WTC11 (cell line): ENCODE measurements around the gene STAMBP. TPM values are rescaled to one million over a fixed set of nuclear protein-coding genes. Genes with fewer than 3 reads are reported as not detected.
A peak's percentile ranks its signal among the peaks of the same experiment; 100 is the strongest.

Source experiments
- ATAC-seq: fragments of 200-7000 bp; cut with Tn5 transposase; 2 replicates; pipeline ENCODE4 v1.10.0; 2021; ENCODE audit warnings: mild to moderate bottlenecking, moderate library complexity
- CTCF ChIA-PET: fragments of 300-600 bp; sonication (Branson Sonifier 250); formaldehyde crosslinking; loops from one replicate; lab custom pipeline; 2021; ENCODE audit warnings: antibody characterized with exemption; lab: Charles Lee
- POLR2A ChIA-PET: fragments of 350-600 bp; sonication (Branson Sonifier 250); formaldehyde crosslinking; loops from one replicate; lab custom pipeline; 2021; ENCODE audit warnings: antibody characterized with exemption; lab: Charles Lee
- DNase-seq: peaks from one replicate; pipeline ENCODE4 v3.0.0; 2021; ENCODE audit warnings: low spot score
- H3K27ac Mint-ChIP-seq: 2 replicates; pipeline ENCODE4 v1.8.0; 2021; ENCODE audit warnings: mixed read lengths
- H3K27me3 Mint-ChIP-seq: 2 replicates; pipeline ENCODE4 v1.8.0; 2021; ENCODE audit warnings: low read depth, mild to moderate bottlenecking, moderate library complexity, mixed read lengths
- H3K36me3 Mint-ChIP-seq: 2 replicates; pipeline ENCODE4 v1.8.0; 2021; ENCODE audit warnings: mixed read lengths
- H3K4me1 Mint-ChIP-seq: 2 replicates; pipeline ENCODE4 v1.8.0; 2022; ENCODE audit warnings: mixed read lengths
- H3K4me3 Mint-ChIP-seq: 2 replicates; pipeline ENCODE4 v1.8.0; 2021; ENCODE audit warnings: mild to moderate bottlenecking, moderate library complexity, mixed read lengths
- H3K9me3 Mint-ChIP-seq: 2 replicates; pipeline ENCODE4 v1.8.0; 2021; ENCODE audit warnings: mixed read lengths
- AR ChIP-seq: fragments of 250-450 bp; sonication (Bioruptor Pico); IDR thresholded peaks from 2 replicates; pipeline ENCODE4 v1.9.0; 2021; ENCODE audit warnings: mild to moderate bottlenecking
- CDX4 ChIP-seq: fragments of 250-450 bp; sonication (Bioruptor Pico); IDR thresholded peaks from 2 replicates; pipeline ENCODE4 v1.9.0; 2021; ENCODE audit warnings: moderate library complexity, mild to moderate bottlenecking, inconsistent platforms, borderline replicate concordance
- CREM ChIP-seq: sonication (generic); formaldehyde crosslinking; IDR thresholded peaks from 2 replicates; pipeline ENCODE4 v1.8.1; 2022; ENCODE audit warnings: mild to moderate bottlenecking, missing genetic modification reagents, moderate library complexity
- FOXP1 ChIP-seq: sonication (generic); formaldehyde crosslinking; IDR thresholded peaks from 2 replicates; pipeline ENCODE4 v1.8.0; 2022; ENCODE audit warnings: missing genetic modification reagents, mild to moderate bottlenecking, moderate library complexity, borderline replicate concordance
- HMGA2 ChIP-seq: fragments of 250-450 bp; sonication (Bioruptor Pico); IDR thresholded peaks from 2 replicates; pipeline ENCODE4 v1.4.0; 2021; ENCODE audit warnings: mild to moderate bottlenecking, moderate library complexity
- SMAD3 ChIP-seq: sonication (generic); formaldehyde crosslinking; IDR thresholded peaks from 2 replicates; pipeline ENCODE4 v1.8.0; 2022; ENCODE audit warnings: missing genetic modification reagents, mild to moderate bottlenecking, borderline replicate concordance
- SP1 ChIP-seq: sonication (generic); formaldehyde crosslinking; conservative IDR thresholded peaks from 2 replicates; pipeline ENCODE4 v1.8.1; 2022; ENCODE audit warnings: missing genetic modification reagents
- TCF7 ChIP-seq: sonication (generic); formaldehyde crosslinking; IDR thresholded peaks from 2 replicates; pipeline ENCODE4 v1.8.0; 2022; ENCODE audit warnings: mild to moderate bottlenecking, low read depth, missing genetic modification reagents, moderate library complexity
- TEAD4 ChIP-seq: sonication (generic); formaldehyde crosslinking; IDR thresholded peaks from 2 replicates; pipeline ENCODE4 v1.8.0; 2022; ENCODE audit warnings: mild to moderate bottlenecking, missing genetic modification reagents
- USF2 ChIP-seq: sonication (generic); formaldehyde crosslinking; IDR thresholded peaks from 2 replicates; pipeline ENCODE4 v1.8.1; 2023; ENCODE audit warnings: mild to moderate bottlenecking, missing genetic modification reagents, moderate library complexity
- total RNA-seq: library from RNA; stranded (reverse); gene quantifications from 3 replicates; pipeline ENCODE4 v1.2.3, GENCODE V29; 2021
- TF ChIP-seq, protein P1 (sequence below): sonication (generic); formaldehyde crosslinking; IDR thresholded peaks from 2 replicates; pipeline ENCODE4 v1.8.0; 2022; ENCODE audit warnings: mild to moderate bottlenecking, missing genetic modification reagents
- TF ChIP-seq, protein P2 (sequence below): fragments of 250-450 bp; sonication (Bioruptor Pico); conservative IDR thresholded peaks from 2 replicates; pipeline ENCODE4 v1.9.0; 2021; ENCODE audit warnings: mild to moderate bottlenecking
- TF ChIP-seq, protein P3 (sequence below): sonication (generic); formaldehyde crosslinking; IDR thresholded peaks from 2 replicates; pipeline ENCODE4 v1.8.0; 2022; ENCODE audit warnings: missing genetic modification reagents
- TF ChIP-seq, protein P4 (sequence below): sonication (generic); formaldehyde crosslinking; conservative IDR thresholded peaks from 2 replicates; pipeline ENCODE4 v1.8.1; 2023; ENCODE audit warnings: mild to moderate bottlenecking, low read depth, missing genetic modification reagents, moderate library complexity

STAMBP gene
- total RNA-seq, 1 experiment from 2014 or later = 40.9 TPM

- TF ChIP-seq CDX4 (CRISPR knock-in tag) (no peak), FOXP1 (CRISPR knock-in tag) (no peak), TCF7 (no peak), SP1 (no peak), CREM (CRISPR knock-in tag) (no peak), TEAD4 (no peak)
These were observed 78.2 kb downstream of the STAMBP start (continued) for GRCh38 chr2:73906847-73907505.

DNA sequence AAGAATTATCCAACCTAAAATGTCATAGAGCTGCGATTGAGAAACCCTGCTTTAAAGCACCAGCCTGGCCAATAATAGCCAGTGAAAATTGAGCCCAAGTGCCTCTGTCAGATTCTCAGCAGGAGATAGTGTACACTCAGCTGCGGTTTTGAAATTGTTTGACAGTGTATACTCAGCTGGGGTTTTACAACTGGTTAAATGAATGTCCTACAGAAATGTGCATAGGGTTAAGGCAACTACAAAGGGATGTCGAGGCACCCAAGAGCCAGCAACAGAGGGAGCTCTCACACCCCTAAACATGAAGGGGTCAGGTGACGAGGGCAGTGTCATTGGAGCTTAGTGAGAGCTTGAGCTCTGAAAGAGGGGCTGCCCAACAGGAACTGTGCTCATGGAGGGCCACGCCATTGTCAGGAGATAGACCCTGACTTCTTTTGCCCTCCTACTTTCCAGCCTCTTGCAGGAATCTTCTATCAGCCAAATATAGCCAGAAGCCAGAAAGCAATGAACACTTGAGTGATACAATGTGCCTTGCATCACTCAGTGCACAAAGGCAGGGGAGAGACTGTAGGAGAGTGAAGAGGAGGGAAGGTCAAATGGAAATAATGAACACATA lies 79.2 kb downstream of the STAMBP start:
- no peak overlapping the region for H3K4me3 Mint-ChIP-seq
- no peak overlapping the region for H3K27ac Mint-ChIP-seq
- no peak for TF ChIP-seq AR (CRISPR knock-in tag)
- TF ChIP-seq, protein P1, sequence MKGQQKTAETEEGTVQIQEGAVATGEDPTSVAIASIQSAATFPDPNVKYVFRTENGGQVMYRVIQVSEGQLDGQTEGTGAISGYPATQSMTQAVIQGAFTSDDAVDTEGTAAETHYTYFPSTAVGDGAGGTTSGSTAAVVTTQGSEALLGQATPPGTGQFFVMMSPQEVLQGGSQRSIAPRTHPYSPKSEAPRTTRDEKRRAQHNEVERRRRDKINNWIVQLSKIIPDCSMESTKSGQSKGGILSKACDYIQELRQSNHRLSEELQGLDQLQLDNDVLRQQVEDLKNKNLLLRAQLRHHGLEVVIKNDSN (CRISPR knock-in tag) = peak; percentile 85
- peak; percentile 85 for TF ChIP-seq USF2 (CRISPR knock-in tag)
- TF ChIP-seq TEAD4 = no peak
- DNase-seq (peak; percentile 58), ATAC-seq (peak; percentile 100)
- no peaks in the 10 kb centered on the region for H3K36me3 Mint-ChIP-seq
- no peaks in the 10 kb centered on the region for H3K27me3 Mint-ChIP-seq
- ChIA-PET CTCF (interaction anchor here (0.6 to 1.6 kb wide), 49 partner anchors 9 to 427 kb away, joined by 3 to 23 read pairs (median 4); partner anchors contain the start of genes ACTG2, DGUOK and MOB1A), POLR2A (interaction anchor here (1.1 kb wide), 1 partner anchor 213 kb away, joined by 4 read pairs; no protein-coding TSS in a partner anchor)
- H3K9me3 Mint-ChIP-seq = no peaks in the 10 kb centered on the region
- peaks cover 4% of the 10 kb centered on the region for H3K4me1 Mint-ChIP-seq

DNA sequence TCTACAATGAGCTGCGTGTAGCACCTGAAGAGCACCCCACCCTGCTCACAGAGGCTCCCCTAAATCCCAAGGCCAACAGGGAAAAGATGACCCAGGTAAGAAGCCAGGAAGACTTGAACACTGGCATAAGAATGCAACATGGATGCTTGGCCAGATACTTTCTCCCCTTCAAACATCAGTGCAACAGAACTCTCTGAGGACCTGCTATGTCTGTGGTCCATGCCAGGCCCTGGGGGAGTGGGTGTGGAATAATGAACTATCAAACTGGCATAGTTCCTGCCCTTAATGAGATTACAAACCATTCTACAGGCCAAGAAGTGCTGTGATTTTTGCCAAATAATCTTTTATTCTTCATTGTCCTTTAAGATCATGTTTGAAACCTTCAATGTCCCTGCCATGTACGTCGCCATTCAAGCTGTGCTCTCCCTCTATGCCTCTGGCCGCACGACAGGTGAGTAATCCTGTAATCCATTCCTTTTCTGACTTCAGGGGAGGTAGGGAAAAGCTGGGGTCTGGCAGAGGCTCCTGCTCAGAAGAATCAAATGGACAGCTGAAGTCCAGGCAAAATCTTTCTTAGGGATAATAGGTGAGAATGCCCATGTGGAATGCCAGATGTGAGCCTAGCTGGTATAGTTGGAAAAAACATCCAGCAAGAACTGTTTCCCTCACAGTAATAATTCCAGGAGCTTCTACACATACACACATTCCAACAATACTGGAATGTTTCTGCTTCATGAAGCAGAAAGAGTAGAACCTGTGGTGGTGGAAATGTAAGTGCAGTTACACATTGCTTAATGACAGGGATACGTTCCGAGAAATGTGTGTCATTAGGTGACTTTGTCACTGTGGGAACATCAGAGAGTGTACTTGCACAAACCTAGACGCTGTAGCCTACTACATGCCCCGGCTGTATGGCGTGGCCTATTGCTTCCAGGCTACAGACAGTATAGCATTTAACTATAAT lies 80.2 kb downstream of the STAMBP start:
- ATAC-seq (no peak), DNase-seq (no peak)
- Mint-ChIP-seq H3K4me3 (no peak overlapping the region), H3K4me1 (peaks cover 4% of the 10 kb centered on the region), H3K9me3 (no peaks in the 10 kb centered on the region), H3K36me3 (no peaks in the 10 kb centered on the region), H3K27ac (no peak overlapping the region), H3K27me3 (no peaks in the 10 kb centered on the region)
- CTCF ChIA-PET = interaction anchor here (0.6 to 1.2 kb wide), 6 partner anchors 86 to 269 kb away, joined by 3 to 9 read pairs (median 6); partner anchors contain the start of gene MOB1A
- POLR2A ChIA-PET = no interaction called here
- TF ChIP-seq SP1 = no peak
- no peak for TF ChIP-seq TEAD4
- TF ChIP-seq, protein P2, sequence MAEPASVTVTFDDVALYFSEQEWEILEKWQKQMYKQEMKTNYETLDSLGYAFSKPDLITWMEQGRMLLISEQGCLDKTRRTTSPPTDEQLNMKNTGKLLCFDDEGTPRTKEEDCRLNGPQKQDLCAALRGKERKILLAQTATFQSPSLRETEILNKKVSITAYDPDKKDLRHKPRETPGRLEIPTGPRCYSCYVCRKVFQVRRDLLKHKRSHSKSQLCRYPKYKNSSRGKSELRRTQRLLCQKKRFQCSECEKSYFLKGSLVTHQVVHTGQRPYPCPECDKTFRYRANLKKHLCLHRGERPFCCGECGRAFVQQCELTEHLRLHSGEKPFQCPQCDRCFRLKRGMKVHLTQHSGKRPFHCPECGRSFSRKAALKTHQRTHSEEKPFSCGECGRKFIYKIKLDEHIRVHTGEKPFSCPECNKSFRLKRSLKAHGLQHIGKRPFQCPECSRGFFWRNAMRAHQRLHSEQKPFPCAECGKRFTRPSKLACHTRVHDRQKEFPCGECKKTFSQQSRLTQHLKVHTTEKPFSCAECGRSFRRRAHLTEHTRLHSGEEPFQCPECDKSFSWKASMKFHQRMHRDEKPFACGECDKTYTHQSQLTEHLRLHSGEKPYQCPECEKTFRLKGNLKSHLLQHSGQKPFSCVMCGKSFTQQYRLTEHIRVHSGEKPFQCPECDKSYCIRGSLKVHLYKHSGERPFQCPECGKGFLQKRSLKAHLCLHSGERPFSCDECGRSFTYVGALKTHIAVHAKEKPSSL (CRISPR knock-in tag) = no peak
- no peak for TF ChIP-seq HMGA2 (CRISPR knock-in tag)
- TF ChIP-seq, protein P3, sequence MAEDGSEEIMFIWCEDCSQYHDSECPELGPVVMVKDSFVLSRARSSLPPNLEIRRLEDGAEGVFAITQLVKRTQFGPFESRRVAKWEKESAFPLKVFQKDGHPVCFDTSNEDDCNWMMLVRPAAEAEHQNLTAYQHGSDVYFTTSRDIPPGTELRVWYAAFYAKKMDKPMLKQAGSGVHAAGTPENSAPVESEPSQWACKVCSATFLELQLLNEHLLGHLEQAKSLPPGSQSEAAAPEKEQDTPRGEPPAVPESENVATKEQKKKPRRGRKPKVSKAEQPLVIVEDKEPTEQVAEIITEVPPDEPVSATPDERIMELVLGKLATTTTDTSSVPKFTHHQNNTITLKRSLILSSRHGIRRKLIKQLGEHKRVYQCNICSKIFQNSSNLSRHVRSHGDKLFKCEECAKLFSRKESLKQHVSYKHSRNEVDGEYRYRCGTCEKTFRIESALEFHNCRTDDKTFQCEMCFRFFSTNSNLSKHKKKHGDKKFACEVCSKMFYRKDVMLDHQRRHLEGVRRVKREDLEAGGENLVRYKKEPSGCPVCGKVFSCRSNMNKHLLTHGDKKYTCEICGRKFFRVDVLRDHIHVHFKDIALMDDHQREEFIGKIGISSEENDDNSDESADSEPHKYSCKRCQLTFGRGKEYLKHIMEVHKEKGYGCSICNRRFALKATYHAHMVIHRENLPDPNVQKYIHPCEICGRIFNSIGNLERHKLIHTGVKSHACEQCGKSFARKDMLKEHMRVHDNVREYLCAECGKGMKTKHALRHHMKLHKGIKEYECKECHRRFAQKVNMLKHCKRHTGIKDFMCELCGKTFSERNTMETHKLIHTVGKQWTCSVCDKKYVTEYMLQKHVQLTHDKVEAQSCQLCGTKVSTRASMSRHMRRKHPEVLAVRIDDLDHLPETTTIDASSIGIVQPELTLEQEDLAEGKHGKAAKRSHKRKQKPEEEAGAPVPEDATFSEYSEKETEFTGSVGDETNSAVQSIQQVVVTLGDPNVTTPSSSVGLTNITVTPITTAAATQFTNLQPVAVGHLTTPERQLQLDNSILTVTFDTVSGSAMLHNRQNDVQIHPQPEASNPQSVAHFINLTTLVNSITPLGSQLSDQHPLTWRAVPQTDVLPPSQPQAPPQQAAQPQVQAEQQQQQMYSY (CRISPR knock-in tag) = no peak
- TF ChIP-seq SMAD3 (CRISPR knock-in tag) = no peak
- TF ChIP-seq, protein P4, sequence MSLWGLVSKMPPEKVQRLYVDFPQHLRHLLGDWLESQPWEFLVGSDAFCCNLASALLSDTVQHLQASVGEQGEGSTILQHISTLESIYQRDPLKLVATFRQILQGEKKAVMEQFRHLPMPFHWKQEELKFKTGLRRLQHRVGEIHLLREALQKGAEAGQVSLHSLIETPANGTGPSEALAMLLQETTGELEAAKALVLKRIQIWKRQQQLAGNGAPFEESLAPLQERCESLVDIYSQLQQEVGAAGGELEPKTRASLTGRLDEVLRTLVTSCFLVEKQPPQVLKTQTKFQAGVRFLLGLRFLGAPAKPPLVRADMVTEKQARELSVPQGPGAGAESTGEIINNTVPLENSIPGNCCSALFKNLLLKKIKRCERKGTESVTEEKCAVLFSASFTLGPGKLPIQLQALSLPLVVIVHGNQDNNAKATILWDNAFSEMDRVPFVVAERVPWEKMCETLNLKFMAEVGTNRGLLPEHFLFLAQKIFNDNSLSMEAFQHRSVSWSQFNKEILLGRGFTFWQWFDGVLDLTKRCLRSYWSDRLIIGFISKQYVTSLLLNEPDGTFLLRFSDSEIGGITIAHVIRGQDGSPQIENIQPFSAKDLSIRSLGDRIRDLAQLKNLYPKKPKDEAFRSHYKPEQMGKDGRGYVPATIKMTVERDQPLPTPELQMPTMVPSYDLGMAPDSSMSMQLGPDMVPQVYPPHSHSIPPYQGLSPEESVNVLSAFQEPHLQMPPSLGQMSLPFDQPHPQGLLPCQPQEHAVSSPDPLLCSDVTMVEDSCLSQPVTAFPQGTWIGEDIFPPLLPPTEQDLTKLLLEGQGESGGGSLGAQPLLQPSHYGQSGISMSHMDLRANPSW (CRISPR knock-in tag) = no peak
- no peak for TF ChIP-seq CREM (CRISPR knock-in tag)
